Esophagus muscularis mucosa (tissue), 4 donors: ENCODE results near the gene KIAA1191. TPM values are rescaled to one million over a fixed set of nuclear protein-coding genes. Genes with fewer than 3 reads are reported as not detected.

Source experiments
- DNase-seq: peaks from one replicate; pipeline ENCODE4 v3.0.0-alpha.2; 2017; ENCODE audit errors: extremely low spot score
- H3K27ac ChIP-seq, 4 donors: fragments of 200-600 bp; sonication (generic); replicated peaks in 1 of 4; 1 replicate in 3 of 4; 2 replicates in 1 of 4; pipeline ENCODE4 v1.5.1; 2016 to 2019; ENCODE audit warnings: mild to moderate bottlenecking in 1 of 4
- H3K27me3 ChIP-seq, 4 donors: fragments of 200-600 bp; sonication (generic); one replicate each; pipeline versions ENCODE4 v1.5.1 to v1.6.0; 2016 to 2019
- H3K36me3 ChIP-seq, 4 donors: fragments of 200-600 bp; sonication (generic); one replicate each; pipeline ENCODE4 v1.5.1; 2016 to 2019
- H3K4me1 ChIP-seq, 4 donors: fragments of 200-600 bp; sonication (generic); one replicate each; pipeline ENCODE4 v1.5.1; 2016 to 2019
- H3K4me3 ChIP-seq, 4 donors: fragments of 200-600 bp; sonication (generic); 1 replicate in 2 of 4; 2 replicates in 2 of 4; pipeline ENCODE4 v1.5.1; 2016 to 2019; ENCODE audit warnings: mild to moderate bottlenecking in 4 of 4, moderate library complexity in 1 of 4
- H3K9me3 ChIP-seq, 4 donors: fragments of 200-600 bp; sonication (generic); 1 replicate in 3 of 4; 2 replicates in 1 of 4; pipeline ENCODE4 v1.5.1; 2016 to 2019
- CTCF ChIP-seq, 3 experiments: fragments of 200-600 bp in 2 of 3; fragments of 450-650 bp in 1 of 3; sonication (generic) in 2 of 3; IDR thresholded peaks; one replicate each; pipeline ENCODE4 v1.5.1; 2017 to 2019; ENCODE audit warnings: antibody characterized with exemption in 3 of 3, mild to moderate bottlenecking in 2 of 3, moderate library complexity in 1 of 3
- EP300 ChIP-seq: sonication (generic); formaldehyde crosslinking; IDR thresholded peaks from one replicate; pipeline ENCODE4 v1.6.1; 2017; ENCODE audit warnings: antibody characterized with exemption
- POLR2A ChIP-seq: fragments of 450-650 bp; IDR thresholded peaks from one replicate; pipeline ENCODE4 v1.6.1; 2017; ENCODE audit warnings: antibody characterized with exemption, moderate library complexity, mild to moderate bottlenecking, low read depth
- POLR2AphosphoS5 ChIP-seq, 2 donors: sonication (generic); formaldehyde crosslinking; IDR thresholded peaks; one replicate each; pipeline ENCODE4 v1.6.1; 2017; ENCODE audit warnings: antibody characterized with exemption in 2 of 2
- whole genome bisulfite sequencing: methylation state at CpG from one replicate; pipeline ENCODE4 v1.1.5; 2018; 5-methylcytosine and 5-hydroxymethylcytosine counted together
- intact Hi-C: fragments of 100-400 bp; cut with DNase I; formaldehyde crosslinking; loops from one replicate; pipeline ENCODE4 v1.15.1; 2023
- total RNA-seq, 4 donors: library from RNA; depleted of rRNA; stranded (reverse); fragments of >200 nt; gene quantifications; one replicate each; pipeline versions ENCODE4 v1.1.0 to v1.2.1, GENCODE V29; 2016

KIAA1191 gene
- total RNA-seq, 4 donors from 2014 or later, result 115 to 157 (median 139) TPM

GRCh38 chr5:176350416-176350815 is 11.1 kb downstream of the KIAA1191 start:
- Histone ChIP-seq H3K36me3 (peaks cover 58 to 100% (median 99%) of the 10 kb centered on the region in 4 donors), H3K9me3 (no peaks in the 10 kb centered on the region), H3K27me3 (no peaks in the 10 kb centered on the region), H3K4me3 (no peak overlapping the region), H3K4me1 (no peaks in the 10 kb centered on the region), H3K27ac (no peak overlapping the region)
- intact Hi-C loops, result no loop called here
- DNase-seq, result no peak
- TF ChIP-seq POLR2AphosphoS5 (IDR thresholded peaks at IDR 0.05) (no peak), EP300 (no peak), POLR2A (no peak), CTCF (IDR thresholded peaks at IDR 0.05) (no peak)
- WGBS, result 96% methylated on average over 8 of the region's 8 CpGs

GRCh38 chr5:176342766-176343458 is 18.7 kb downstream of the KIAA1191 start:
- Histone ChIP-seq H3K36me3 (peaks cover 22 to 43% (median 35%) of the 10 kb centered on the region in 4 donors), H3K27me3 (no peaks in the 10 kb centered on the region), H3K4me3 (no peak overlapping the region), H3K4me1 (peaks cover 0 to 21% (median 13%) of the 10 kb centered on the region in 4 donors), H3K27ac (peak overlapping the region in 2 of 4 donors; percentile 37 to 73), H3K9me3 (no peaks in the 10 kb centered on the region)
- DNase-seq, result no peak
- TF ChIP-seq CTCF (IDR thresholded peaks at IDR 0.05) (no peak), POLR2AphosphoS5 (IDR thresholded peaks at IDR 0.05) (no peak), EP300 (no peak), POLR2A (no peak)
- WGBS, result 40% methylated on average over 2 of the region's 2 CpGs
- intact Hi-C loops, result no loop called here

GRCh38 chr5:176342158-176342483 is 19.4 kb downstream of the KIAA1191 start:
- H3K4me1 ChIP-seq, result peaks cover 0 to 27% (median 13%) of the 10 kb centered on the region in 4 donors
- H3K36me3 ChIP-seq, result peaks cover 19 to 43% (median 35%) of the 10 kb centered on the region in 4 donors
- intact Hi-C loops, result no loop called here
- peak overlapping the region in 1 of 4 donors; percentile 73 for H3K27ac ChIP-seq
- TF ChIP-seq EP300, result no peak
- no peak for DNase-seq
- 94% methylated on average over 1 of the region's 1 CpG for WGBS
- H3K4me3 ChIP-seq, result no peak overlapping the region
- no peaks in the 10 kb centered on the region for H3K9me3 ChIP-seq
- H3K27me3 ChIP-seq, result no peaks in the 10 kb centered on the region

- WGBS, result 69% methylated on average over 2 of the region's 2 CpGs
- intact Hi-C loops, result no loop called here
- DNase-seq, result no peak
- Histone ChIP-seq H3K27ac (peak overlapping the region in 1 of 4 donors; percentile 73), H3K4me3 (no peak overlapping the region), H3K27me3 (no peaks in the 10 kb centered on the region), H3K36me3 (peaks cover 18 to 43% (median 35%) of the 10 kb centered on the region in 4 donors), H3K9me3 (no peaks in the 10 kb centered on the region), H3K4me1 (peaks cover 0 to 27% (median 13%) of the 10 kb centered on the region in 4 donors)
- TF ChIP-seq POLR2A (no peak), EP300 (no peak), CTCF (IDR thresholded peaks at IDR 0.05) (no peak), POLR2AphosphoS5 (IDR thresholded peaks at IDR 0.05) (no peak)
Observed at GRCh38 chr5:176341325-176342157, 20.0 kb downstream of the KIAA1191 start.

- Histone ChIP-seq H3K9me3 (no peaks in the 10 kb centered on the region), H3K36me3 (peaks cover 9 to 26% (median 16%) of the 10 kb centered on the region in 4 donors), H3K4me3 (no peak overlapping the region), H3K27ac (no peak overlapping the region), H3K27me3 (no peaks in the 10 kb centered on the region), H3K4me1 (peaks cover 0 to 23% (median 11%) of the 10 kb centered on the region in 4 donors)
- TF ChIP-seq EP300, result no peak
- no peak for TF ChIP-seq POLR2A
- no peak for TF ChIP-seq CTCF (IDR thresholded peaks at IDR 0.05)
- no peak for TF ChIP-seq POLR2AphosphoS5 (IDR thresholded peaks at IDR 0.05)
- 93% methylated on average over 5 of the region's 5 CpGs for WGBS
- no peak for DNase-seq
- intact Hi-C loops, result no loop called here
Observed at GRCh38 chr5:176339304-176339703, 22.3 kb downstream of the KIAA1191 start.
